GM13976 (cell line): ENCODE data around the gene ARHGAP28.

Experiments
- DNase-seq: peaks from one replicate; pipeline ENCODE4 v3.0.0; 2012; ENCODE audit warnings: low spot score
- in situ Hi-C: fragments of 300-500 bp; cut with MboI; formaldehyde crosslinking; loops from one replicate; pipeline ENCODE4 v1.12.0; 2022; ENCODE audit warnings: low sequenced_read_pairs, mixed read lengths, inconsistent platforms; ENCODE audit not compliant: unreplicated experiment
- TF ChIP-seq, protein P1 (sequence below): IDR thresholded peaks from 2 replicates; pipeline ENCODE4 v1.5.1; 2012; ENCODE audit warnings: borderline replicate concordance, mild to moderate bottlenecking; ENCODE audit not compliant: insufficient read depth; ENCODE audit errors: extremely low read depth, missing control alignments, control extremely low read depth

Gene ARHGAP28

DNA sequence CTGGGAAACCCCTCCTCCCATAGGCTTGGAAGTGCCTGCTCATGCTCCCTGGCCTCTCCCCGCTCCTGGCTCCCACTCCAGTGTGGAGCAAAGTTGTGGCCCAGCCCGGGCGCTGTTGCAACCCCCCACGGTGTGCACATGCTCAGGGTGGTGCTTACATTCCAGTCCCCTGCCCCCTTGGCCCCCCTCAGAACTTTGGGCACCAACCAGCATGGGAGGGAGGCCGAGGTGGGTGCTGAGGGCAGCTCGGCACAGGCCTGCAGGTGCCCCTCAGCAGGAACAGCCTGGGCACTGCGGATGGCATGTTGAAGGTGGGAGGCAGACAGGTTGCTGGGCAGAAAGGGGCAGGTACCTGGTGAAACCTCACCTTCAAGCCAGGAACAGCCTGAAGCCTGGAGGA, 125.3 kb downstream of the ARHGAP28 start:
- TF ChIP-seq, protein P1, sequence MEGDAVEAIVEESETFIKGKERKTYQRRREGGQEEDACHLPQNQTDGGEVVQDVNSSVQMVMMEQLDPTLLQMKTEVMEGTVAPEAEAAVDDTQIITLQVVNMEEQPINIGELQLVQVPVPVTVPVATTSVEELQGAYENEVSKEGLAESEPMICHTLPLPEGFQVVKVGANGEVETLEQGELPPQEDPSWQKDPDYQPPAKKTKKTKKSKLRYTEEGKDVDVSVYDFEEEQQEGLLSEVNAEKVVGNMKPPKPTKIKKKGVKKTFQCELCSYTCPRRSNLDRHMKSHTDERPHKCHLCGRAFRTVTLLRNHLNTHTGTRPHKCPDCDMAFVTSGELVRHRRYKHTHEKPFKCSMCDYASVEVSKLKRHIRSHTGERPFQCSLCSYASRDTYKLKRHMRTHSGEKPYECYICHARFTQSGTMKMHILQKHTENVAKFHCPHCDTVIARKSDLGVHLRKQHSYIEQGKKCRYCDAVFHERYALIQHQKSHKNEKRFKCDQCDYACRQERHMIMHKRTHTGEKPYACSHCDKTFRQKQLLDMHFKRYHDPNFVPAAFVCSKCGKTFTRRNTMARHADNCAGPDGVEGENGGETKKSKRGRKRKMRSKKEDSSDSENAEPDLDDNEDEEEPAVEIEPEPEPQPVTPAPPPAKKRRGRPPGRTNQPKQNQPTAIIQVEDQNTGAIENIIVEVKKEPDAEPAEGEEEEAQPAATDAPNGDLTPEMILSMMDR, result no peak
- no peak for DNase-seq
- in situ Hi-C loops, result no loop called here

DNA sequence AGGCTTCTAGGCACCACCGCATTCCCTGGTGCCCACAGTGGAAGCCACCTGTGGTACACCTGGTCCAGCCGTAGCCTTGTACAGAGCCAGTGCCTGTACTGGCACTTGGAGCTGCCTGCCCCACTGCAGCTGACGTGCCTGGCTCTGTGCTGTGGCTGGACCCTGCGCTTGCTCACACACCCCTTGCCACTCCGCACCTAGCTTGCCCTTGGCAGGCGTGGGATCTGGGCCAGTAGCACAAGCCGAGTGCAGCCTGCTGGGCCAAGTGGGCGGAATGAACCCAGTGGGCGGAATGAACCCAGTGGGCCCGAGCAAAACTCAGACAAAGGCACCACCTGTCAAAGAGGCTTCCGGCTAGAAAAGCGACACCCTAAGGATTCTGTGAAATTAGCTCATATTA, 126.3 kb downstream of the ARHGAP28 start:
- in situ Hi-C loops, result no loop called here
- no peak for DNase-seq
- TF ChIP-seq, protein P1, result no peak

DNA sequence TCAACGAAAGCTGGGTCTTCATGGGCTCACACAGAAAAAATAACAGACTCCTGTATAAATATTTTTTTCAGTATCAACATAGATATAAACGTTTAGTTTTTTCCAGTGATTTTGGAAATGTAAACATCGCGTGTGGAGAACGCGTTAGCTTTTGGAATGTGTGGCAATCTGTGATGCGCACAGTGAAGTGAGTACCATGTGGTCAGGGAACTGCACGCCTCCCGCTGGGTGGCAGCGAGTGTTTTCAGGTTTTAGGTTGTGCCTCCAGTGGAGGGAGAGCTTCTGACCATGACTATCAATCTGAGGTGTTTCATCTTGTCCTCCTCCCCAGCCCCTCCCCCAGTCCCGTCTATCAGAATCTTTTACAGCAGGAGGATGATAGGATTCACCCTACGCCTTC, 127.8 kb downstream of the ARHGAP28 start:
- TF ChIP-seq, protein P1, result no peak
- no peak for DNase-seq
- in situ Hi-C loops, result no loop called here

DNA sequence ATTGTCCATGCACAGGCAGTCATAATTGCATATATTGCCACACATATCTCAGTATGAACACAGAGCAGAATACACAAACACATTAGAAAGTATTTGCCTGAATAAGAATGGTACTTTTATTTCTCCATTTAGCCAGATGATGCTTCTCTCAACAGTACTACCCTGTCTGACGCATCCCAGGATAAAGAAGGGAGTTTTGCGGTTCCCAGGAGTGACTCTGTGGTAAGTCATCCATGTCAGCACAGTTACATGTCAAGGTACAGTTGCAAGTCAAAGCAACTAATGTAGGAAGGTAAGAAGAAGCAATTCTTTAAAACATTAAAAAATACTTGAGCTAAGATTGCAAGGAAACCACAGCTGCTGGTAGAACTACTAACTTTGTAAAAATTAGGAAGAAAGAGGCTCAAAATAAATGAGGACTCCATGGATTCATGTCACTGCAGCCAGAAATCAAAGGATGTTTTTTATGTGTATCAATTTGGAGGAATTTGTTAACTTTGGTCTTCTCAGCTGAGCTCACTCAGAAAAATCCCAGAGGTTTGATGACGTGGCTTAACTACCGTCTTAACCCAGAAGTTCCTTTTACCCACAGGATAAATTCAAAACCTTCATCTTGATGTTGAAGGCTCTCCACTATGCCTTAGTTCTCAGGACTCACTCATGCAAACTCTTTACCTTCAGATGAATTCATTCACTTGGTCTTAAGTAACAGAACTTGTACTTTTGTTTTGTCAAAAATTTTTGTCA, 130.3 kb downstream of the ARHGAP28 start:
- in situ Hi-C loops, result no loop called here
- no peak for DNase-seq
- TF ChIP-seq, protein P1, result no peak

DNA sequence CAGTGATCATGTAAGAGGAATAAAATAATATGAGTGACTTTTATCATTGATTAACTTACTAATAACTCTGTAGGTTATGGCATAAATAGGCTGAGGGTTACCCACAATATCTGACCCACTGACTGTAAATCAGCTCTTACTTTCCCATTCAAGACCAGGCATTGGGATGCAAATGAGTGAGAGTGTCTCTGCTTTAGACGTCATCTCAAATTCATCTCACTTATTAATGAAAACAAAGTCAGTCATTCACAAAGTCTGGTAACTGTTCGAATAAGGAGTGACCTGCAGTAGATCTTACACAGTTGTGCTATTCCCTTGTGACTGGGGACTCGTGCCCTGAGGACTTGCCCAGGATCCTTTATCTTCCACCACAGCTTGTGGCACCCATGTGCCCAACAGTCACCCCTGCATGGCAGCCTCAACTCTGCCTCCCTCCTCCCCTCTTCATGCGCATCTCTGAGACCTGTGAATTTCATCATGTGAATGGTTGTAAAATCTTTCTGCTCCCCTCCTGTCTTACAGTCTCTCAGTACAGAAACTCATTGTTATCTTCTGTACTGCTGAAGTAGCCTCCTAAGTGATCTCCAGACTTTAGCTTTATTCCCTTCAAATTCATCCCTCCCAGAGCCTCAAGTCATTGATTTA, 131.4 kb downstream of the ARHGAP28 start:
- TF ChIP-seq, protein P1, result no peak
- in situ Hi-C loops, result no loop called here
- DNase-seq, result no peak

DNA sequence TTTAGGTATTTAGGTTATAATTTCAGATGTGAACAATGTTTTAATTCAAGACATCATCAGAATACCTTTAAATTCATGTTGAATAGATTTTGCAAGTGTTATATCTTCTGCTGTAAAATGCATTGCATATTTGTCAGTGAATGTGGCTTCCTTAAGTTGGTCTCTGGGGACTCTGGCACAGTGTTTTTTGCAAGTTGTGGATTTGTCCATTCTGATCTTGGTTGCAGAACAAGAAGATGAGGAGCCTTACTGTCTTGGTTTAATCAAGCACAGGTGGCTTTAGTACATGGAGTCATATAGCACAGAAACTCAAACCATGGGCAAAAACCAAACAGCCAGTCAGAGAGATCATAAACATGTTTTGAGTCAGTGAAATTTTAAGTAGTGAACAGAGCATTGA, 135.7 kb downstream of the ARHGAP28 start:
- no peak for DNase-seq
- TF ChIP-seq, protein P1, result no peak
- in situ Hi-C loops, result no loop called here
